Glomerular endothelial cell (primary cell): Measurements from ENCODE around the gene ATRN. TPM values are rescaled to one million over a fixed set of nuclear protein-coding genes. Genes with fewer than 3 reads are reported as not detected.
"Not testable (repeated sequence)": the region's sequence is repeated elsewhere in the genome, so short reads cannot be mapped to it uniquely, and the experiment has no call there.

Source experiments
- DNase-seq: peaks from one replicate; pipeline ENCODE4 v3.0.0-alpha.2; 2011; ENCODE audit warnings: low read depth, low spot score; ENCODE audit errors: extremely low read depth
- total RNA-seq: library from RNA; depleted of rRNA; stranded (reverse); fragments of >200 nt; gene quantifications from 2 replicates; pipeline ENCODE4 v1.2.3, GENCODE V29; 2015

Gene ATRN
- total RNA-seq, 1 donor from 2014 or later, result 43.6 TPM

- no peak for DNase-seq
These were observed 5.5 kb upstream of the ATRN start for GRCh38 chr20:3465301-3465700.

DNA sequence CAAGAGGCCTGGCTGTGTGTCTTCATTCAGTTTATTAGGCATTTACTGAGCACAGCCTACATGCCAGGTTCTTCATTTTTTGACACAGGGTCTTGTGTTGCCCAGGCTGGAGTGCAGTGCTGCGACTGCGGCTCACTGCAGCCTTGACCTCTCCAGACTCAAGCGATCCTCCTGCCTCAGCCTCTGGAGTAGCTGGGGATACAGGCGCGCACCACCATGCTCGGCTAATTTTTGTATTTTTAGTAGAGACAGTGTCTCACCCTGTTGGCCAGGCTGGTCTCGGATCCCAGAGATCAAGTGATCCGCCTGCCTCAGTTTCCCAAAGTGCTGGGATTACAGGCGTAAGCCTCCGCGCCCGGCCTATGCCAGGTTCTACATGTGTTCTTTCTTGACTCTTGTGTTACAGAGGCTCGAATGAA is 601 bp upstream of the ATRN start:
- no peak for DNase-seq

DNA sequence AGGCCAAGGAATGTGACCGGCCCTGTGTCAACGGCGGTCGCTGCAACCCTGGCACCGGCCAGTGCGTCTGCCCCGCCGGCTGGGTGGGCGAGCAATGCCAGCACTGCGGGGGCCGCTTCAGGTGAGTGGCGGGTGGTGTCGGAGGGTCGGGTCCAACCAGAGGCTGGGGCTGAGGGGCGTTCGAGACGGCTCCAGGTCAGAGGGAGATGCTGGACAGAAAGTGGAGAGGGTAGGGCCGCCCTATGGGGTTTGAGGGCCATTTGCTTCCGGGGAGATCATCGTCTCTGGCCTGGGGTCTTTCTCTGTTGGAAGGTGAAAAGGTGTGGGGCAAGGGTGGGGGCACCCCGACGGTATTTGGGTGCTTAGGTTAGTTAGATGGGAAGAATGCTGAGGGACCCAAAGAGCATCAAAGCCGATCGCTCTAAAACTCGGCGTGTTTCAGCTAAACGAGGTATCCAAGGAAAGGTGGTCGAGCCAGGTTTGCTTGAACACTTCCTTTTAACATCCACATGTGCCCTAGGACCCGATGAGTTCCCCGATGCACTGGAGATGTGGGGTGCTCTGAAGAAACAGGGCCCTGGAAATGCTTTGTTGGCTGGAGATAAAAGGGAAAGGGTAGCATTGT is 691 bp downstream of the ATRN start:
- DNase-seq, result no peak

GRCh38 chr20:3472105-3472504 is 1.3 kb downstream of the ATRN start:
- DNase-seq, result no peak

DNA sequence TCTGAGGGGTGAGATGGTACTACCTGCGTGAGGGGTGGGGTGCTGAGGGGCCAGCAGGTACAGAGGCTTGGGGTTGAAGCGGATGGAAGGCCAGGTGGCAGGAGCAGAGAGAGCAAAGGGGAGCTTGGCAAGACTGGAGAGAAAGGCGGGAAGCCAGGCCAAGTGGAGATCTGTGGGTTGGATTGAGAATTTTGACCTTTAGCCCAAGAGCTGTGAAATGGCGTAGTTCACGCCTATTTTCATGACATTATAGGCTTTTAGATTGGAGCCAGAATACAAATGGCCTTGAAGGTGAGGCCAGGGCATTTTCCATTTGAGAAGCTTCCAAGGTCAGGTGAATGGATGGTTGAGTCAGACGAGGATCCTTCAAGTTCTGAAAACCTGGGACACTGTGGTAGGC is 2.5 kb downstream of the ATRN start:
- DNase-seq, result no peak

GRCh38 chr20:3473944-3474343 is 3.1 kb downstream of the ATRN start:
- DNase-seq, result no peak

DNA sequence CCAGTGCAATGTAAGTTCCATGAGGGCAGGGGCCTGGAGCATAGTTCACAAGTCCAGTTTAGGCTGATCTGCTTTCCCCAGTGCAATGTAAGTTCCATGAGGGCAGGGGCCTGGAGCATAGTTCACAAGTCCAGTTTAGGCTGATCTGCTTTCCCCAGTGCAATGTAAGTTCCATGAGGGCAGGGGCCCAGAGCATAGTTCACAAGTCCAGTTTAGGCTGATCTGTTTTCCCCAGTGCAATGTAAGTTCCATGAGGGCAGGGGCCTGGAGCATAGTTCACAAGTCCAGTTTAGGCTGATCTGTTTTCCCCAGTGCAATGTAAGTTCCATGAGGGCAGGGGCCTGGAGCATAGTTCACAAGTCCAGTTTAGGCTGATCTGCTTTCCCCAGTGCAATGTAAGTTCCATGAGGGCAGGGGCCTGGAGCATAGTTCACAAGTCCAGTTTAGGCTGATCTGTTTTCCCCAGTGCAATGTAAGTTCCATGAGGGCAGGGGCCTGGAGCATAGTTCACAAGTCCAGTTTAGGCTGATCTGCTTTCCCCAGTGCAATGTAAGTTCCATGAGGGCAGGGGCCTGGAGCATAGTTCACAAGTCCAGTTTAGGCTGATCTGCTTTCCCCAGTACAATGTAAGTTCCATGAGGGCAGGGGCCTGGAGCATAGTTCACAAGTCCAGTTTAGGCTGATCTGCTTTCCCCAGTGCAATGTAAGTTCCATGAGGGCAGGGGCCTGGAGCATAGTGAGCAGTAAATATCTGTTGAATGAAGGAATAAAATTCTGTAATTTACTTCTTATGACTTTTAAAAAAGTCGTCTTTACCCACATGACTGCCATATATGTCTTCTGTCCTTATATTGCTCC is 6.4 kb downstream of the ATRN start:
- not testable (repeated sequence) for DNase-seq

DNA sequence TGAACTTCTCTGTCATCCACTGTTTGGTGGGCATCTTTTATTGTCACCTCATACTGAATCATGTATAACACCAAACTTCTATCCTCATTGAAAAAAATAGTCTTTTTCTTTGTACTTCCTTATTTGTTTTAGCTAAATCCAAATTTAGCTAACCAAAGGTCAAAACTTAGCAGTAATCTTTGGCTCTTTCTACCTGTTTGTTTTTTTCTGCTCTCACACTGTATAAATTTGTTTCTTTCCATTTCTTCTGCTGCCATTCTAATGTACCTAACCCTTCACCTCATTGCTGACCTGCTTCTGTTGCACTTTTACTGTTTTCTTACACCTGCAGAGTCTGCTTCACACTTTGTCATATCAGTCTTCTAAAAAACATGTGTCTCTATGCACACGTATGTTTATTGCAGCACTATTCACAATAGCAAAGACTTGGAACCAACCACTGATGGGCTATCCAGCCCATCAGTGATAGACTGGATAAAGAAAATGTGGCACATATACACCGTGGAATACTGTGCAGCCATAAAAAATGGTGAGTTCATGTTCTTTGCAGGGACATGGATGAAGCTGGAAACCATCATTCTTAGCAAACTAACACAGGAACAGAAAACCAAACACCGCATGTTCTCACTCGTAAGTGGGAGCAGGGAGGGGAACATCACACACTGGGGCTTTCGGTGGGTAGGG is 7.2 kb downstream of the ATRN start:
- no peak for DNase-seq

DNA sequence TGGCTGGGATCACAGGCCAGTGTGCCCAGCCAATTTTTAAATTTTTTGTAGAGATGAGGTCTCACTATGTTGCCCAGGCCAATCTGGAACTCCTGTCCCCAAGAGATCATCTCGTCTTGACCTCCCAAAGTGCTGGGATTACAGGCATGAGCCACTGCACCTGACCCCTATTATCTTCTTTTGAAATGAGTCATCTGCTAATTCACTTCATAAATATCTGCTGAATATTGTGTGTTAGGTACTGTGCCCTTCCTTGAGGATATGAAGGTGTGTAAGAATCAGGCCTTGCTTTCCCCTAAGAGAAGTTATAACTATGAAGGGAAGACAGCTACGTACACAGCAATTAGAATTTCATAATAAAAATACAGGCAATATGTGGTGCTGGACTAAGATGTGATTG is 8.2 kb downstream of the ATRN start:
- DNase-seq, result no peak

GRCh38 chr20:3479759-3480615 is 9.2 kb downstream of the ATRN start:
- no peak for DNase-seq

- no peak for DNase-seq
These were observed 12.5 kb downstream of the ATRN start for GRCh38 chr20:3483309-3483708.

DNA sequence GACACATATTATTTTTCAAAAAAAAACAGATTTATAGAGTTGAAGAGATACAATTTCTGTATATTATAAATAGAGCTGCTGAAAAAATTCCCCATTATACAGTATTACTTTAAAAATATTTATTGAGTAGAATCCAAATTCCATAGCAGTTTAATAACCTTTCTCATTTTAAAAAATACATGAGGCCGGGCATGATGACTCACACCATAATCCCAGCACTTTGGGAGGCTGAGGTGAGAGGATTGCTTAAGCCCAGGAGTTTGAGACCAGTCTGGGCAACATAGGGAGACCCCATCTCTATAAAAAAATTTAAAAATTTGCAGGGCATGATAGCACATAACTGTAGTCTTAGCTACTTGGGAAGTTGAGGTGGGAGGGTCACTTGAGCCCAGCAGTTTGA is 13.0 kb downstream of the ATRN start:
- no peak for DNase-seq

DNA sequence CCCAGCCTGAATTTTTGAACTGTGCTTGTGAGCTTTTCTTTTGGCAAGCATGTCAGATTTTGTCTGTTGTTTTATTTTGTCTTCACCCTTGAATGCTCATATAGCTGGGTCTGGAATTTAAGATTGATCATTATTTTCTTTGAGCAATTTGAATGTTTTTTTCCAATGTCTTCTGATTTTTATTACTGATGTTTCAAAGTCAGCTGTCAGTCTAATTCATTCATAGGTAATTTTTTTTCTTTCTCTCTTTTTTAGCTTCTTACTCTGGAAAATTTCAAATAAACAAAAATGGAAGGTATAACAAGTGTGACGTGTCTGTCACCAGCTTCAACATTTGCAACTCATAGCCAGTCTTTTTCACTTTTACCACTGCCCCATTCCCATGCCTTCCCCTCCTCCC is 15.1 kb downstream of the ATRN start:
- no peak for DNase-seq

- DNase-seq, result no peak
These were observed 16.0 kb downstream of the ATRN start for GRCh38 chr20:3486850-3487249.

GRCh38 chr20:3492669-3493068 is 21.9 kb downstream of the ATRN start:
- no peak for DNase-seq

DNA sequence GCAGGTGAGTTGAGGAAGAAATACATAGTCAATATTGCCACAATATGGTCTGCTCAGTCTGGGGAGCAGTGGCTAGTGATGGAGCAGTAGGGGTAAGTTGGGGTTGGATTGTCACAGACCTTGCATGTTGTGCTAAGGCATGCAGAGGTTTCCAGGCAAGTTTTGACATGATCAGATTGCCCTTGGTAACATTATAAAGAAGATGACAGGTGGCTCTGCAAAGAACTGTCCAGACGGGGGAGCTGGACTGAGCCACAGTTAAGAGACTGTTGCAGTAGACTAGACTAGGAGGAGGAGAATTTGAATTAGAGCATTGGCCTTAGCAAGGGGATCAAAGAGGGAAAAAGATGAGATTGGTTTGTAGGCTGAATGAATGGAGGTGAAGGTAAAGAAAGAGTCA is 23.4 kb downstream of the ATRN start:
- DNase-seq, result no peak

DNA sequence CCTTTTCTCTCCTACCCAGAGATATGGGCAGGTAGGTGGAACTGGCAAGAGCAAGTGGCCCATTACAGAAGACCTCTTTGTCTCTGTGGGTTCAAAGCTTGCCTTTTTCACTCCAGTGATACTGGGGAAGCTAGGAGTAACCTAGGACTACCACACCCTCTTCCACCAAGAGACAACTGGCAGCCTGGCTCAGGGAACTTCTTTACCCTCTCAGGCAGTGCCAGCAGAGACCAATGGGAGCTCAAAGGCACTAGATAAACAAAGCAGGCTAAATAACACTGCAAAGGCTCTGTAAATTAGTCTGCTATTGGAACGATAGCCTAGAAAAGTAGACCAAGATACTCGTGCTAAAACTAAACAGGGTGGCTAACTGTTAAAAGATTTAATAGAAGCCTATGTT is 32.1 kb downstream of the ATRN start:
- no peak for DNase-seq

DNA sequence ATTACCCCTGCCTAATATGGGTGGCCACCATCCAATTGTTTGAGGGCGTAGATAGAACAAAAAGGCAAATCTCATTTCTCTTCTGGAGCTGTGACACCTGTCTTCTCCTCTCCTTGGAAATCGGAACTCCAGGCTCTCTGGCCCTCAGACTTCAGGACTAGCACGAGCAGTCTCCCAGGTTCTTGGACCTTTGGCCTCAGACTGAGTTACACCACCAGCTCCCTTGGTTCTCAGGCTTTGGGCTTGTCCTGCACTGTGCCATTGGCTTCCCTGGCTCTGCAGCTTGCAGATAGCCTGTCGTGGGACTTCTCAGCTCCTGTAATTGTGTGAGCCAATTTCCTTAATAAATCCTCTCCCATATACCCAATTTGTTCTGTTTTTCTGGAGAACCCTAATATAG is 34.3 kb downstream of the ATRN start:
- DNase-seq, result no peak

DNA sequence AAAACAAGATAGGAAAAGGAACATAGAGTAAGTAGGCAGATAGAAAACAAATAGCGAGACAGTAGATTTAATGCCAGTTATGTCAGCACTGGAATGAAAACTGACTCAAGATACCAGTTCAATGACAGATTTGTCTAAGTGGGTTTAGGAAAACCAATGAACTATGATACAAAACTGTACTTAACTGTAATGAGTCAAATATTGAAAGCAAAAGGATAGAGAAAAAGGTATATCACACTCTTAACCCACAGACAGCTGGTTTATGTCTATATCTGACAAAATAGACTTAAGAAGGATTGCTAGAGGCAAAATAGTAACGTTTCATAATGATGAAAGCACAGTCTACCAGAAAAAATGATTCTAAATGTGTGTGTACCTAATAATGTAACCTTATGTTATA is 38.2 kb downstream of the ATRN start:
- DNase-seq, result no peak

DNA sequence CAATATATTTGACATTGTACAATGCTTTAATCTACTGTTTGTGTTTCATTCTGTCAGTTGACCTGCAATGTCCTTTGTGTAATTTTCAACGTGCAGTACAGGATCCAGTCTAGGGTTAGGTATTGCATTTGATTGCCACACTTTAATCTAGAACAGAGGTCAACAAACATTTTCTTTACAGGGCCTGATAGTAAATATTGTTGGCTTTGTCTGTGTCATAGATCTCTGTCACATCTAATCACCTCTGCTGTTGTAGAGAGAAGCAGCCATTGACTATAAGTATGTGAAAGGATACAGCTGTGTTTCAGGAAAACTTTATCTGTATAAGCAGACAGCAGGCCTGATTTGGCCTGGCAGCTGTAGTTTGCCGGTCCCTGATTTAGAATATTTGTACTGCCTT is 39.3 kb downstream of the ATRN start:
- DNase-seq, result no peak

GRCh38 chr20:3512239-3512638 is 41.4 kb downstream of the ATRN start:
- DNase-seq, result not testable (repeated sequence)
